Neural cell (in vitro differentiated cells): ENCODE data around the gene LRP8. TPM values are rescaled to one million over a fixed set of nuclear protein-coding genes. Genes with fewer than 3 reads are reported as not detected.

Source experiments
- H2AFZ ChIP-seq: fragments of 200-600, 300-800 bp; sonication (generic), shearing (Covaris generic); 2 replicates; pipeline ENCODE4 v1.6.0; 2014; ENCODE audit warnings: low read depth, mild to moderate bottlenecking, antibody characterized with exemption, low read length, moderate library complexity
- H3F3A ChIP-seq: fragments of 200-600 bp; shearing (Covaris generic); 2 replicates; pipeline ENCODE4 v1.6.1; 2016; ENCODE audit warnings: mild to moderate bottlenecking, moderate library complexity, mixed read lengths, antibody characterized with exemption, low read length; ENCODE audit not compliant: insufficient read depth, poor library complexity, severe bottlenecking
- H3K27ac ChIP-seq: fragments of 200-600, 300-800 bp; sonication (generic), shearing (Covaris generic); 2 replicates; pipeline ENCODE4 v1.5.1; 2014; ENCODE audit warnings: mild to moderate bottlenecking, low read length, moderate library complexity
- H3K27me3 ChIP-seq: fragments of 300-800, 200-600 bp; sonication (generic), shearing (Covaris generic); 2 replicates; pipeline ENCODE4 v1.6.0; 2014; ENCODE audit warnings: mild to moderate bottlenecking, low read depth, low read length, moderate library complexity; ENCODE audit not compliant: insufficient read depth
- H3K36me3 ChIP-seq: fragments of 300-800, 200-600 bp; sonication (generic), shearing (Covaris generic); 2 replicates; pipeline ENCODE4 v1.5.1; 2014; ENCODE audit warnings: mild to moderate bottlenecking, antibody characterized with exemption, low read length, moderate library complexity; ENCODE audit not compliant: insufficient read depth
- H3K4me2 ChIP-seq: fragments of 300-800, 200-600 bp; sonication (generic), shearing (Covaris generic); 2 replicates; pipeline ENCODE4 v1.6.0; 2014; ENCODE audit warnings: mild to moderate bottlenecking, low read length
- H3K4me3 ChIP-seq: fragments of 300-800, 200-600 bp; sonication (generic), shearing (Covaris generic); 2 replicates; pipeline ENCODE4 v1.5.1; 2014; ENCODE audit warnings: mild to moderate bottlenecking, low read length, moderate library complexity
- H3K79me2 ChIP-seq: fragments of 200-600 bp; shearing (Covaris generic); replicated peaks from 2 replicates; pipeline ENCODE4 v1.6.0; 2014; ENCODE audit warnings: mild to moderate bottlenecking, low read length, moderate library complexity; ENCODE audit not compliant: insufficient read depth
- H3K9ac ChIP-seq: fragments of 300-800, 200-600 bp; sonication (generic), shearing (Covaris generic); 2 replicates; pipeline ENCODE4 v1.6.1; 2016; ENCODE audit warnings: mild to moderate bottlenecking, low read length, mixed read lengths
- H3K9me2 ChIP-seq: fragments of 200-600 bp; shearing (Covaris generic); 2 replicates; pipeline ENCODE4 v1.6.1; 2016; ENCODE audit warnings: mild to moderate bottlenecking, low read length, mixed read lengths; ENCODE audit not compliant: insufficient read depth
- H3K9me3 ChIP-seq: fragments of 200-600, 300-800 bp; sonication (generic), shearing (Covaris generic); 2 replicates; pipeline ENCODE4 v1.6.1; 2016; ENCODE audit warnings: mild to moderate bottlenecking, mixed run types, low read length, moderate library complexity, mixed read lengths
- H4K20me1 ChIP-seq: fragments of 200-600 bp; shearing (Covaris generic); 2 replicates; pipeline ENCODE4 v1.6.1; 2016; ENCODE audit warnings: mild to moderate bottlenecking, mixed run types; ENCODE audit not compliant: insufficient read depth
- CTCF ChIP-seq: fragments of 450-650 bp; IDR thresholded peaks from 2 replicates; pipeline ENCODE4 v1.5.1; 2014; ENCODE audit warnings: antibody characterized with exemption, mild to moderate bottlenecking, moderate library complexity; ENCODE audit not compliant: poor library complexity, severe bottlenecking
- EP300 ChIP-seq: fragments of 450-650 bp; conservative IDR thresholded peaks from 2 replicates; pipeline ENCODE4 v1.6.1; 2014; ENCODE audit warnings: antibody characterized with exemption, mild to moderate bottlenecking, moderate library complexity; ENCODE audit not compliant: poor library complexity, severe bottlenecking
- EZH2 ChIP-seq: fragments of 200-600, 300-800 bp; shearing (Covaris generic), sonication (generic); IDR thresholded peaks from 2 replicates; pipeline ENCODE4 v1.6.1; 2014; ENCODE audit warnings: antibody characterized with exemption, low read length, borderline replicate concordance, mild to moderate bottlenecking; ENCODE audit not compliant: insufficient read depth, poor library complexity, severe bottlenecking
- MXI1 ChIP-seq: fragments of 450-650 bp; conservative IDR thresholded peaks from 2 replicates; pipeline ENCODE4 v1.6.1; 2014; ENCODE audit warnings: antibody characterized with exemption, mild to moderate bottlenecking; ENCODE audit not compliant: poor library complexity, severe bottlenecking
- POLR2AphosphoS5 ChIP-seq: IDR thresholded peaks from 2 replicates; pipeline ENCODE4 v1.6.1; 2012
- RAD21 ChIP-seq: fragments of 450-650 bp; conservative IDR thresholded peaks from 2 replicates; pipeline ENCODE4 v1.6.1; 2014; ENCODE audit warnings: antibody characterized with exemption, mild to moderate bottlenecking, moderate library complexity
- REST ChIP-seq: IDR thresholded peaks from 2 replicates; pipeline ENCODE4 v1.6.1; 2012; ENCODE audit warnings: borderline replicate concordance
- SMC3 ChIP-seq: fragments of 450-650 bp; conservative IDR thresholded peaks from 2 replicates; pipeline ENCODE4 v1.6.1; 2014; ENCODE audit warnings: antibody characterized with exemption, mild to moderate bottlenecking, moderate library complexity; ENCODE audit not compliant: poor library complexity
- TAF1 ChIP-seq: IDR thresholded peaks from 2 replicates; pipeline ENCODE4 v1.6.1; 2012; ENCODE audit warnings: low read depth
- polyA plus RNA-seq: library from polyadenylated mRNA; depleted of rRNA; stranded (reverse); fragments of >200 nt; gene quantifications from 2 replicates; pipeline ENCODE4 v1.2.3, GENCODE V29; 2014

Gene LRP8
- polyA plus RNA-seq, 1 donor from 2014 or later = 65.8 TPM

- Histone ChIP-seq H3K4me3 (no peak overlapping the region), H3K36me3 (no peaks in the 10 kb centered on the region), H3K9ac (no peak overlapping the region), H3K9me3 (no peaks in the 10 kb centered on the region), H3K27me3 (no peaks in the 10 kb centered on the region), H4K20me1 (no peaks in the 10 kb centered on the region), H3K4me2 (no peak overlapping the region), H3K79me2 (no peaks in the 10 kb centered on the region), H2AFZ (no peak overlapping the region), H3F3A (no peaks in the 10 kb centered on the region), H3K9me2 (no peaks in the 10 kb centered on the region), H3K27ac (no peak overlapping the region)
- TF ChIP-seq SMC3 (no peak), TAF1 (no peak), REST (no peak), EP300 (no peak), MXI1 (no peak), EZH2 (no peak), CTCF (no peak), RAD21 (no peak), POLR2AphosphoS5 (no peak)
Observed at GRCh38 chr1:53332833-53333232, 5.0 kb upstream of the LRP8 start.

GRCh38 chr1:53332186-53332564 lies 4.3 kb upstream of the LRP8 start:
- TF ChIP-seq TAF1 (no peak), MXI1 (no peak), POLR2AphosphoS5 (no peak), EP300 (no peak), REST (no peak)
- no peaks in the 10 kb centered on the region for H4K20me1 ChIP-seq
- H3K4me2 ChIP-seq = no peak overlapping the region
- no peak overlapping the region for H3K9ac ChIP-seq
- H3K27me3 ChIP-seq = no peaks in the 10 kb centered on the region
- H3K36me3 ChIP-seq = no peaks in the 10 kb centered on the region
- H3F3A ChIP-seq = no peaks in the 10 kb centered on the region
- H3K27ac ChIP-seq = no peak overlapping the region
- no peak overlapping the region for H2AFZ ChIP-seq
- H3K79me2 ChIP-seq = no peaks in the 10 kb centered on the region
- H3K9me3 ChIP-seq = no peaks in the 10 kb centered on the region
- no peaks in the 10 kb centered on the region for H3K9me2 ChIP-seq
- H3K4me3 ChIP-seq = no peak overlapping the region
